Stimulated activated CD4-positive, alpha-beta T cell treated with anti-CD3 and anti-CD28 coated beads, TNF-alpha, amount 100 ng/mL, for 48 hours (primary cell): ENCODE measurements around the gene PNMT.

Experiments
- DNase-seq, 3 donors: peaks; one replicate each; pipeline ENCODE4 v3.0.0-alpha.2; 2020; ENCODE audit warnings: low read depth in 3 of 3

PNMT gene

GRCh38 chr17:39669897-39670735 is 1.9 kb downstream of the PNMT start:
- DNase-seq = no peak

DNA sequence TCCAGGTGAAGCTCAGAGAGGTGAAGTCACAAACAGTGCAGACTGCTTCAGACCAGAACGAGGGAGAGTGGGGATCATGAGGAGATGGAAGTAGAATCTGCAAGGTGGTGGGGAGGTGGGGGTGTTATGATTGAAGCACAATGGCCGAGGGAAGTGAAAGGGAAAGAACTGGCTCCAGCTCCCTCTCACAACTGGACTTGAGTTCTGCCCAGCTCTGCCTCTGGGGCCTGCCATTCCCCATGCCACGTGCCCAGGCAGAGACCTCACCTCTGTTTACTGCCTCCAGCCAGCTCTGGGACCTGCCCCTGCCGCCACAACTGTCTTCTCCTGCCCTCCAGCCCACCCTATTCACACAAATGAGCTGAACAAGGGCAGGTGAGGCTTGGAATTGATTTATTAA is 2.5 kb downstream of the PNMT start:
- no peak for DNase-seq

DNA sequence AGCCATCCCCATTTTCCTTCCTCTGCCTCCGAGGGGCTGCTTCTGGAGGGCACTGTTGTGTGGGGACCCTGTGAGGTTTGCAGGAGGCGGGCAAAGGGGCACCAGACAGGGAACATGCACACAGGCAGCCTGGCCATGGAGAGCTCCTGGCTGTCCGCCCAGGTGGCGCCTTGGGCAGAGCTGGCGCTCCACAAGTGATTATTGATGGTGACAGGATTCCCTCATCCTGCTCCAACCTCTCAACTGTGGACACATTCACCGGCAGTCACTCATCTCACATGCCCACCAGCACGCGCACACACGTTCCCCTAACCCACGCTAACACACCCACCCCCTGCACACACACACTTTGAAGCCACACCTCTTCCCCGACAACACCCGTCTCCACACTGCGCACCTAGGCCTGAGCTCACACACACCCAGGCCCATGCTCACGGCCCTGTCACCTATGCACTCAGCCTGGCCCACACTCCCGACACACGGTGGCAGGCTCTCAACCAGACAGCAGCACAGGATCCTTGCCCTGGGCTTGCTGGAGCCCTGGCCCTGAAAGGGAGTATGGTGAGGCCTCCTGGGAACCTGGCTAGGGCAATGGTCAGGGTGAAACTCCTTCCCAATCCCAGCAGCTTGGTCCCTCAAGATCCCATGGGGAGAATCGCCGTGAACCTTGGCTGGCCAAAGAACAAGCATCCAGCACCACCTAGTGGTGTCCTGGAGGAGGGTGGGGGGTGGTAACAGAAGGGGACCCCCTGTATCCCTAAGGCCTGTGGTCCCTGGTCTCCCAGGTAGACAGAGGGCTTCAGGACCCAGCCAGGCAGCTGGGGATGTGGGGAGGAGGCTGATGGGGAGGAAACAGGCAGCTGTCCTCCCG is 3.6 kb downstream of the PNMT start:
- DNase-seq = no peak

DNA sequence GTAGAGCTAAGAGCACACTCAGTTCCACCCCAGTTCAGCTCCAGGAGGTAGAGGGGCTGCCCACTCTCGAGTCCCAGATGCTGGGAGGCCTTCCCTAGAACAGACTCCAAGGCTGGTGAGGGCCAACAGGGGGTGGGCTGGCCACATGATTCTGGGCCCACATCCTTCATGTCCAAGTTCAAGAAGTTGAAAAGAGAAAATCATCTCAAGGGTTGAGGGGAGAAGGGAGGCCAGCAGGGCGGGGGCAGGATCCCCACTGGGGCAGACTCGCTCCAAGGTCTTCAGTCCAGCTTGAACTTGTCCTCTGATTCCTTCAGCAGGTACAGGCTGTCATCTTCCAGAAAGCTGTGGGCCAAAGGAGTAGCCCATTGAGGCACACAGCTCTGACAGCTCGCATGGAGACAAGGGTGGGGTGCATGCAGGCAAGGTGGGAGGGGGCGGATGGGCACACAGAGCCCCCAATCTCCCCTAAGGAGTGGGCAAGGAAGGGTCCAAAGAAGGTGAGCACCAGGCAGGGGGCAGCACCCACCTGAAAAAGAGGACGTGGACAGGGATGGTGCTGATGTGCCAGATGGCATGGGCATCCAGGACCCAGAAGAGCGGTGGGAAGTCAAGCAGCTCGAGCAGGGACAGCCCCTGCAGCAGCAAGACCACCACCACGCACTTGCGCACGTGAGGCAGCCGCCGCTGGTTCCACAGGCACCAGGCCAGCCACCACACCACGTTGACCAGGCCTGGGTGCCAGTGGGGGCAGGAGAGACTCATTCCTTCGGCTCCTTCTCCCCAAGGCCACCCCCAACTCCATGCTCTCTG is 4.5 kb downstream of the PNMT start:
- no peak for DNase-seq

DNA sequence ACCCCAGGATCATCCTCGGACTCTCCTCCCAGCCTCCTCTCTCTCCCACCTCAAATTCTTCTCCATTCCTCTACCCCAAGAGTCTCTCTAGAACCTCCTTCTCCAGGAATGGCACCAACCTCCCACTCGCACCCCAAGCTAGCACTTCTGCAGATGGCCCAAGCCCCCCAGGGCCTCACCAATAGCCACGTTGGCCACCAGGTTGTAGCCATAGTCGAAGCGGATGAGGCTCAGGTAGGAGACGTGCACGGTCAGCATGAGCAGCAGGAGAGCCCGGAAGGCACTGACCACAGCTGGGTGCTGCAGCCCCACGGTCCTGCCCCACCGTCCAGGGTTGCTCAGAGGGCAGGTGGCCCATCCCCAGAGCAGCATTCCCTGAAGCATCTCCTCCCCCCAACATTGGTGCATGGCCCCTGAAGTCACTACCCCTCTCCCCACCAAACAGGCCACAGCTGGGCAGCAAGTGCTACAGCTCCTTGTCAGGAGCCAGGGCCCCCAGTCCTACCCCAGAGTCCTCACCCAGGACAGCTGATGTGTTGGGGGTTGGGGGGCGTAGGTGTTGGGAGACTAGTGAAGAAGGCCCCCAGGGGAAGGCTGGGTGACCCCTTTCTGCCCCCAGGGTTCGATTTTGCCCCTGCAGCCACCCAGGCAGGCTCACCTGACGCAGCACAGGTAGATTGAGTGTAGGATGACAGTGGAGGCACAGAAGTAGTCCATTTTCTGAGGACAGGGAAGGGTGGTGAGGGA is 5.3 kb downstream of the PNMT start:
- DNase-seq = no peak

- DNase-seq = no peak
These were observed 5.9 kb downstream of the PNMT start for GRCh38 chr17:39674179-39674578.

DNA sequence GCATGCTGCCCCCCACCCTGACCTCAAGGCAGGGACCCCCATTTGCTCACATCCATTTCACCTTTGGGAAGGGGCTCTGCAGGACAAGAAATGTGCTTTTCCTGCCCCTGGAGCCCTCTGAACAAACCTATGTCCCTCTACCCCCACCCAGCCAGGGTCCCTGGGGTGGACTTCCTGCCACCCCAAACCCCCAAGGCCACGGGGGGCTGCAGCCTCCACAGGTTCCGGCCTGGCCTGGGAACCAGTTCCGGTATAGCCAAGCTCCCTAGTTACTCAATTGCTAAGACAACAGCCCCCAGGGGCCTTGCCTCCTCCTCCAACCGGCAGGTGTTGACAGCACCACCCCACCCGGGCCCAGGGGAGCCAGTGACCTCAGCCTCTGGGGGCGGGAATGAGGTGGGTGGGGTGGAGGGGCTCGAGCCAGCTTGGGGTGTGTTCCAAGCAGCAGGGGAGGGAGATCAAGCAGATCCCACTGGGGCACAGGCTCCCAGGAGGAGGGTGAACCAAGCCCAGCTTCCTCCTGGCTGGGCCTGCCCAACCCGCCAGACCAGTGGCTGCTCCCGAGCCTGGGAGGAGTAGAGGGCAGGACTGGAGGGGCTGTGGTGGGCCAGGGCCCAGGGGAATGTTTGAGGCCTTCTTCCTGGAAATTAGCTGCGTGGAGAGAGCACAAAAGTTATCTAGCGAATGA is 6.6 kb downstream of the PNMT start:
- no peak for DNase-seq

DNA sequence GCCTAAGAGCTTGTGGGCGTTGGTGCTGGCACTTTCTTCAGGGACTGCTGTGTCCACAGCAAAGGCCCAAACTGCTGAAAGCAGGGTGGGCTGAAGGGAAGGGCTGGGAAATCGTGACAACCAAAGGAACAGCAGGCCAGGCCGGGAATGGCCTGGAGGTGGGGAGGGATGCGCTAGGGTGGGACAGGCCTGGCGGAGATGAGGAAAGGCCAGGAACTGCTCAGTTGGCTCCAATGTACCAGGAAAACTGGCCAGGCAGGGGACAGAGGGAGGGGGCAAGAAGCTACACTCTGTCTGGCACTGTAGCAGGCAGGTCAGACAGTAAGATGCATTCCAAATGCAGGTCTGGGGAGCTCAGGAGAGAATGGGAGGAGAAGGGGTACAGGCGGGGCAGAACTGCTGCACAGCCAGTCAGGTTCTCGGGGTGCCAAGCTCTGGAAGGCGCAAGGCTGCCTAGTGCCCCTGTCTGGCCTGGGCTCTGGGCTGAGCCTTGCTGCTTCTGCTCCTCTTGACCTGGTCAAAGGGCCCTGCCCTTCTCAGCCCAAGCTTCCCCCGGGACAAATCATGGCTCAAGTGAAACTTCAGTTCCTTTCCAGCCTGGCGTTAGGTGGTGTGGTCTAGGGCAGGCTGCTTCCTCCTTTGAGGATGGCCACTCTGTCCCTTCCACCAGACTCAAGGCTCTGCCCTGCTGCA is 7.3 kb downstream of the PNMT start:
- DNase-seq = no peak

DNA sequence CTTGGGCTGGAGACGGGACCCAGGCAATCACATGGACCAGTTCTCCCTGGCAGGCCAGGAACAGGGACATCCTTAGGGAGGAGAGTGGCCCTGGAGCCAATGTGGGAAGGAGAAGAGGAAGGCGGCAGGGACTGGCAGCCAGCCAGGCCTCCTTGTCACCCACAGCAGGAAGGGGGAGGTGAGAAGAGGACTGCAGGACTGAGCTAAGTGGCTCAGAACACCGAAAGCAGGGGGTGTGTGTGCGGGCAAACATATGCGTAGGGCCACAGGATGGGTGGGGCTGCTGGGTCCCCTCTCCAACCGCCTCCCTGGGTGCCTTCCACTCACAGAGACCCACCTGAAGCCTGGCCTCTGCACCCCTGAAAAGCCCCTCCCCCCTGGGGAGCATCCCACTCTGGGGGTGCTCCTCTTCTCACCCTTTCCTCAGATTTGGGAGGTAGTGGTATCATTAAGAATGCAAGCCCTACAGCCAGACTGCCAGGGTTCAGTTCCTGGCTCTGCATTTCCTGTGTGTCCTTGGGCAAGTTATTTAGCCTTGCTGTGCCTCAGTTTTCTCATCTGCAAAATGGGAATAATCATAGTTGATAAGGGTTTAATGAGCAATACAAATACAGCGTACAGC is 8.1 kb downstream of the PNMT start:
- no peak for DNase-seq

GRCh38 chr17:39677072-39677471 is 8.8 kb downstream of the PNMT start:
- DNase-seq = no peak

DNA sequence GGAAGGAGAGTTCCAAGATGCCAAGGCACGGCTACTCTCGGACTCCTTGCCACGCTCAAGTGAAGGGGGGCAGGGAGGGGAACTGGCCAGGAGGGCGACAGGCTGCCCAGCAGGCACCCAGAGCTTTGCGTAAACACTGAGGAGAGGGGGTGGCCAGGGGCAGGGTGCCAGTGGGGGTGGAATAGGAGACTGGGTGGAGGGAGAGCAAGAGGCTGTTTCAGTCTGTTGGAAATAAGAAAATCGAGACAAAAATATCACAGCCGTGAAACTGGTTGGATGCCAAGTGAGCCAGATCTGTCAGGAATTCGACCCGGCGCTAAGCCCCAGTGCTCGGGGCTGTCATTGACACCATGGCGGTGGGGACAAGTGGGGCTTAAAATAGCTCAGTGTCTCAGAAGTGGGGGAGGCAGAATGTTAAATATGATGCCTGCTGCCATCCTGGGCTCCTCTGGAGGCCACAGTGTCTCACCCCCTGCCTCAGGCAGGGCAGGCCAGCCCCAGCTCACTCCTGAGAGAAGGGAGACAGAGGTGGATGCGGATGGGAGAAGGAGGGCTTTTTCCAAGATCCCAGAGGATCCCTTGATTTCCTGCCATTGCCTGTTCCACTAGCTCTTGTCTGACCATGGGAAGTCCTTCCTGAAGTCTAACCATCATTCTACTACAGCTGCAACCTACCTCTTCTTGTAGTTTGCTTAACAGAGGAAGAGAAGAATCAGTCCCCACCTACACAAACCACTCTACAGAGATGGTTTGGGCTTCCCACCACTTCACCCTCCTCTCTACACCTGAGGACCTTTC is 9.5 kb downstream of the PNMT start:
- no peak for DNase-seq

DNA sequence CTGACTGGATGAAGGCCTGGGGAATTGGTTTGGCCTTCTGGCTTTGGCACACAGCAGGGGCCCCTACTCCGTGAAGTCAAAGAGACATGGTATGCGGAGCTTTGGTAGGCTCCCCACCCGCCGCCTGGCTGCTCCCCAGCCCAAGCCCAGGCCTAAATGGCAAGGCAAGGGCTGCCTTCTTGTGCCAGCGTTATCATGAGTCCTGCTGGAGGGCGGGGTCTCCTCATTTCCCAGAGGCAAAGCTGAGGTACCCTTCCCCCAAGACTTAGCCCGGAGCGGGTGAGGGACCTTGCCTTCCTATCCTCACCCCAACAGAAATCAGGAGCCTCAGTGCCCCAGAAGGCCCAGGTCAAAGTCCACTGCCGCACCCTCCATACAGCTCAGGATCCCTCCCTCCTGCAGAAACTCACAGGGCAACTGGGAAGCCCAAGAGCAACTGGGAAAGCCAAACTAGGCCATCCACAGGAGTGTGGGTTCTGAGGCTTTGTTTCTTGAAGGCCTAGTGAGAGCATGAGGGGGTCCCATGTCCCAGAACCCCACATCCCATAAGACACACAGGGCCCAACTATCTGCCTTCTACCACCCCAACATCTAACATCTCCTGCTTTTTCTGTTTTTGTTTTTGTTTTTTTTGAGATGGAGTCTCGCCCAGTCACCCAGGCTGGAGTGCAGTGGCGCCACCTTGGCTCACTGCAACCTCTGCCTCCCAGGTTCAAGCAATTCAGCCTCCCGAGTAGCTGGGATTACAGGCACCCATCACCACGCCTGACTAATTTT is 10.3 kb downstream of the PNMT start:
- DNase-seq = no peak

GRCh38 chr17:39679521-39680192 is 11.4 kb downstream of the PNMT start:
- no peak for DNase-seq

GRCh38 chr17:39683295-39683939 is 15.2 kb downstream of the PNMT start:
- DNase-seq = no peak

DNA sequence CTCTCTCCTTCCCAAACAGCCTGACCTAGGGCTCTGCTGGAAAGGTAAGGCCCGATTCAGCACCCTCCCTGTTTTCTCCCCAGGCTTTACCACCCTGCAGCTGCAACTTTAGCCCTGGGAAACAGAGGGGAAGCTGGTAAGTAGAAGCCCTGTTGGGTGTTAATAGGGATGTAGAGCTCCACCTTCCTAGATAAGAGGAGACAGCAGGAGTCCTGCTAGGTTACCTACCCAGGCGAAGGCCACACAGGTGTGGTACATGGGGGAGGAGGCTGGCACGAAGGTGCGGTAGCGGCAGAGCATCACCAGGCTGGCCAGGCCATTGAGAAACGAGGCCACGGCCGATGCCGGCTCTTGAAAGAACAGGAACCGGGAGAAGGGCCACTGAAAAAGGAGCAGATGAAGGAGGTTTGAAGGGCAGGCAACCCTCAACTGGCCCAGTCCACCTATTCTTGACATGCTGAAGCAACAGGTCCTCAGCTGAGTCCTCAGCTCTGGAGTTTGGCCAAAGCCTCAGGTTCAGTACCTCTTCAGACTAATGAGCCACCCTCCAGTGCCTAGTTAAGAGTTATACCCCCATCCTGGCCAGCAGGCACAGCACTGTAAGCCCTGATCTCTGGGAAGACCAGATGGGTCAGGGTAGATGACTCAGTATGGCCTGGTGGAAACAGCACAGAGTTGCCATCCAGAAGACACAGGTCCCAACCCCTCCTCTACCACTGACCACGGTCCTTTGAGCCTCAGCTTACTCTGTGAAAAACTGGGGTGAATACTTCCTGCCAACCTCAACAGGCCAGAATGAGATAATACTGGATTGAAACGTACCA is 16.3 kb downstream of the PNMT start:
- no peak for DNase-seq

DNA sequence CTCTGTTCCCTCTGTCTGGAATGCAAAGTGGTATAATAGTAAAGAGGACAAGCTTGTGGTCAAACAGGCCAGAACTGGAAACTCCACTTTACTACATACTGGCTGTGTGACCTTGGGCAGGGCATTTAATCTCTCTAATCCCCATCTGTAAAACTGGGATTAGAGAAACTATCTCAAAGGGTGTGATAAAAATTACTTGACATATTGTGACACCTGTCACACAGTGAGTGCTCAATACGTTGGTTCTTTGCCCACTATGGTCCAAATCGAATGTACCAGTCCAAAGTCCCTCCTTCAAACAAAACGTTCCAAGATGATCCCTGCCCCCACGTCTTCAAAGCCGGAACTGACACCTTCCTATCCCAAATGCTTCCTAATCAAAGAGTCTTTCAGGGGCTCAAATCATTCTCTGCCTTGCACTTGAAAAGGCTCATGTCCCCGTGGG is 18.9 kb downstream of the PNMT start:
- no peak for DNase-seq
